AG04449 (cell line): ENCODE data around the gene NEO1.
"Not testable (repeated sequence)": the region's sequence is repeated elsewhere in the genome, so short reads cannot be mapped to it uniquely, and the experiment has no call there.

Experiments
- CTCF ChIA-PET: fragments of 350-600 bp; formaldehyde crosslinking; extraction: SDS; loops from one replicate; lab custom pipeline; 2021; ENCODE audit warnings: antibody characterized with exemption; lab: Yijun Ruan, JAX
- POLR2A ChIA-PET: fragments of 400-600, 350-600 bp; formaldehyde crosslinking; extraction: SDS; loops from one replicate; lab custom pipeline; 2020; ENCODE audit warnings: antibody characterized with exemption, inconsistent platforms; lab: Yijun Ruan, JAX
- DNase-seq: peaks from one replicate; pipeline ENCODE4 v3.0.0-alpha.2; 2010; ENCODE audit warnings: low read depth, low spot score
- H3K4me3 ChIP-seq: 2 replicates; pipeline ENCODE4 v1.5.1; 2011; ENCODE audit warnings: low read depth, mild to moderate bottlenecking, control low read depth, low read length
- TF ChIP-seq, protein P1 (sequence below): IDR thresholded peaks from one replicate; pipeline ENCODE4 v1.5.1; 2011; ENCODE audit warnings: mild to moderate bottlenecking, moderate library complexity, low read length, control low read depth, inconsistent platforms; ENCODE audit not compliant: insufficient read depth; ENCODE audit errors: missing control alignments

Gene NEO1

DNA sequence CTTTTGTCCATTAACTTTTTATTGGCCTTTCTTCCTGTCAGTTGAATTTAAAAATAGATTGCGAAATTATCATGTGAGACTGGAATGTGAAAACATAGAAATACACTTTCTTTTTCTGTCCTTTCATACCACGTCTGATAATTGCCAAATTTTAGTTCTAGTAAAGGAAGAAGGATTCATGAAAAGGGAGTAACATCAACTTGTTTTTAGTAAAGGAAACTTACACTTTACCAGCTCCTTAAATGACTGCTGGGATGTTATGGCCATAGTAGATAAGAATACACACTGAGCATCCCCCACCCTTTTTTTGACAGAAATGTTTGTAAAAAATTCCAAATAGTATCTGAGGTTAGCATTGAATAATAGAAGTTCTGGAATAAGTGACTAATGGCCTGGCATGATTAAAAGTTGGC is 137.9 kb downstream of the NEO1 start:
- CTCF ChIA-PET, result no interaction called here
- POLR2A ChIA-PET, result no interaction called here
- TF ChIP-seq, protein P1, sequence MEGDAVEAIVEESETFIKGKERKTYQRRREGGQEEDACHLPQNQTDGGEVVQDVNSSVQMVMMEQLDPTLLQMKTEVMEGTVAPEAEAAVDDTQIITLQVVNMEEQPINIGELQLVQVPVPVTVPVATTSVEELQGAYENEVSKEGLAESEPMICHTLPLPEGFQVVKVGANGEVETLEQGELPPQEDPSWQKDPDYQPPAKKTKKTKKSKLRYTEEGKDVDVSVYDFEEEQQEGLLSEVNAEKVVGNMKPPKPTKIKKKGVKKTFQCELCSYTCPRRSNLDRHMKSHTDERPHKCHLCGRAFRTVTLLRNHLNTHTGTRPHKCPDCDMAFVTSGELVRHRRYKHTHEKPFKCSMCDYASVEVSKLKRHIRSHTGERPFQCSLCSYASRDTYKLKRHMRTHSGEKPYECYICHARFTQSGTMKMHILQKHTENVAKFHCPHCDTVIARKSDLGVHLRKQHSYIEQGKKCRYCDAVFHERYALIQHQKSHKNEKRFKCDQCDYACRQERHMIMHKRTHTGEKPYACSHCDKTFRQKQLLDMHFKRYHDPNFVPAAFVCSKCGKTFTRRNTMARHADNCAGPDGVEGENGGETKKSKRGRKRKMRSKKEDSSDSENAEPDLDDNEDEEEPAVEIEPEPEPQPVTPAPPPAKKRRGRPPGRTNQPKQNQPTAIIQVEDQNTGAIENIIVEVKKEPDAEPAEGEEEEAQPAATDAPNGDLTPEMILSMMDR, result no peak
- H3K4me3 ChIP-seq, result no peak overlapping the region
- DNase-seq, result no peak

- POLR2A ChIA-PET, result no interaction called here
- no peak overlapping the region for H3K4me3 ChIP-seq
- CTCF ChIA-PET, result interaction anchor here (1.1 kb wide), 1 partner anchor 46 kb away, joined by 3 read pairs; no protein-coding TSS in a partner anchor
- no peak for DNase-seq
- TF ChIP-seq, protein P1, result no peak
Measured at GRCh38 chr15:73195166-73195565, 142.9 kb downstream of the NEO1 start.

- ChIA-PET CTCF (no interaction called here), POLR2A (no interaction called here)
- no peak overlapping the region for H3K4me3 ChIP-seq
- DNase-seq, result no peak
- TF ChIP-seq, protein P1, result no peak
Measured at GRCh38 chr15:73196113-73196512, 143.8 kb downstream of the NEO1 start.

- TF ChIP-seq, protein P1, result no peak
- DNase-seq, result no peak
- no peak overlapping the region for H3K4me3 ChIP-seq
- ChIA-PET POLR2A (no interaction called here), CTCF (no interaction called here)
Measured at GRCh38 chr15:73200339-73200738, 148.1 kb downstream of the NEO1 start.

- CTCF ChIA-PET, result no interaction called here
- DNase-seq, result no peak
- H3K4me3 ChIP-seq, result no peak overlapping the region
- TF ChIP-seq, protein P1, result no peak
- POLR2A ChIA-PET, result no interaction called here
Measured at GRCh38 chr15:73210630-73211029, 158.4 kb downstream of the NEO1 start.

DNA sequence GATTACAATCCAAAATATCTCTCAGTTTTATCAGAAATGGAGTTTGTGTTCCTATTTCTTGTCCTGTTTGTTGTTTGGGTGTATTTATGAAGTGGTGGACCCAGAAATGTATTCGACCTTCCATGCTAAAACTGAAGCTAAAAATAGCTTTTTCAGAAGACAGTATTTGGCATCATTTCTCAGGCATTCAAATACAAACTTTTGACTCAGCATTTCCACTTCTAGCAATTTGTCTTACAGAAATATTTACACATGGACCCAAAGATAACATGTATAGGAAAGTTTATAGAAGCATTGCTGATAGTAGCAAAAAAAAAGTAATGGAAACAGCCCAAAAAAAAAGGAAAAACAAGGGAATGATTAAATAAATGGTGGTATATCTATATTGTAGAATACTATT is 160.2 kb downstream of the NEO1 start:
- H3K4me3 ChIP-seq, result no peak overlapping the region
- ChIA-PET CTCF (no interaction called here), POLR2A (no interaction called here)
- no peak for DNase-seq
- TF ChIP-seq, protein P1, result no peak

GRCh38 chr15:73221450-73221849 is 169.2 kb downstream of the NEO1 start:
- H3K4me3 ChIP-seq, CTCF ChIA-PET, POLR2A ChIA-PET, DNase-seq: not testable (repeated sequence)
